ENCODE data around the gene SORL1.

DNA sequence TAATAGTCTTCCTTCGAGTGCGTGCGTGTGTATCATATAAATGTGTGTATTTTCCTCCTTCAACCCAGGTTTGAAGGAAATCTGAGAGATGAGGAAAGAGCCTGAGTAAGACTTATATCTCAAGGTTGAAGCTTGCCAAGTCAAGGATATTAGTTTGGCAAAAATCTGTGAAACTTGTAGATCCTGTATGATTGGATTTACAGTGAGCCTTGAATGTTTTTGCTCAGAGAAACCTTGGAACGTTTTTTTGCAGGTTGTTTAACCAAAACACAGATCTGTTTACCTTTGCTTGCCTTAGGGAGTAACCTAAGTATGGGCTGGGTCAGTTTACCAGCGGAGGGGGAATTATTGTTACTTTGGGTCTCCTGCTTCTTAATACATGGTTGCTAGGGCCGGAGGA is 36.5 kb downstream of the SORL1 start:
- TF ChIP-seq POLR2A (IDR thresholded peaks at IDR 0.05; ENCODE audit: control extremely low read depth in 1 of 2, low read depth in 2 of 2, low read length in 2 of 2) (no peak), TCF12 (IDR thresholded peaks at IDR 0.05; ENCODE audit: low read depth, low read length) (no peak)
- TF ChIP-seq, protein P1, sequence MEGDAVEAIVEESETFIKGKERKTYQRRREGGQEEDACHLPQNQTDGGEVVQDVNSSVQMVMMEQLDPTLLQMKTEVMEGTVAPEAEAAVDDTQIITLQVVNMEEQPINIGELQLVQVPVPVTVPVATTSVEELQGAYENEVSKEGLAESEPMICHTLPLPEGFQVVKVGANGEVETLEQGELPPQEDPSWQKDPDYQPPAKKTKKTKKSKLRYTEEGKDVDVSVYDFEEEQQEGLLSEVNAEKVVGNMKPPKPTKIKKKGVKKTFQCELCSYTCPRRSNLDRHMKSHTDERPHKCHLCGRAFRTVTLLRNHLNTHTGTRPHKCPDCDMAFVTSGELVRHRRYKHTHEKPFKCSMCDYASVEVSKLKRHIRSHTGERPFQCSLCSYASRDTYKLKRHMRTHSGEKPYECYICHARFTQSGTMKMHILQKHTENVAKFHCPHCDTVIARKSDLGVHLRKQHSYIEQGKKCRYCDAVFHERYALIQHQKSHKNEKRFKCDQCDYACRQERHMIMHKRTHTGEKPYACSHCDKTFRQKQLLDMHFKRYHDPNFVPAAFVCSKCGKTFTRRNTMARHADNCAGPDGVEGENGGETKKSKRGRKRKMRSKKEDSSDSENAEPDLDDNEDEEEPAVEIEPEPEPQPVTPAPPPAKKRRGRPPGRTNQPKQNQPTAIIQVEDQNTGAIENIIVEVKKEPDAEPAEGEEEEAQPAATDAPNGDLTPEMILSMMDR (IDR thresholded peaks at IDR 0.05; ENCODE audit: control extremely low read depth in 1 of 3, insufficient read depth in 1 of 3, low read depth in 1 of 3, low read length in 3 of 3) = no peak

Measured in H1 (cell line).